ENCODE measurements around the gene CNTNAP5.
A peak's percentile ranks its signal among the peaks of the same experiment; 100 is the strongest.

Gene CNTNAP5

GRCh38 chr2:124025171-124025580 is at the start of gene CNTNAP5:
CNTNAP5 (plus strand) TSS chr2:124025287; CDS start chr2:124025651, 364 bp downstream.
- peak; percentile 73 for DNase-seq
- H3K36me3 ChIP-seq = no peaks in the 10 kb centered on the region
- H3K27ac ChIP-seq = no peak within 1 kb of the TSS
- peaks cover 16% of the 10 kb centered on the region for H3K27me3 ChIP-seq (ENCODE audit: insufficient read depth, low read depth, severe bottlenecking)
- H3K4me3 ChIP-seq (ENCODE audit: low read depth, low read length) = peak within 1 kb of the TSS; percentile 56
- no peaks in the 10 kb centered on the region for H3K9me3 ChIP-seq (ENCODE audit: severe bottlenecking)
- TF ChIP-seq, protein P1, sequence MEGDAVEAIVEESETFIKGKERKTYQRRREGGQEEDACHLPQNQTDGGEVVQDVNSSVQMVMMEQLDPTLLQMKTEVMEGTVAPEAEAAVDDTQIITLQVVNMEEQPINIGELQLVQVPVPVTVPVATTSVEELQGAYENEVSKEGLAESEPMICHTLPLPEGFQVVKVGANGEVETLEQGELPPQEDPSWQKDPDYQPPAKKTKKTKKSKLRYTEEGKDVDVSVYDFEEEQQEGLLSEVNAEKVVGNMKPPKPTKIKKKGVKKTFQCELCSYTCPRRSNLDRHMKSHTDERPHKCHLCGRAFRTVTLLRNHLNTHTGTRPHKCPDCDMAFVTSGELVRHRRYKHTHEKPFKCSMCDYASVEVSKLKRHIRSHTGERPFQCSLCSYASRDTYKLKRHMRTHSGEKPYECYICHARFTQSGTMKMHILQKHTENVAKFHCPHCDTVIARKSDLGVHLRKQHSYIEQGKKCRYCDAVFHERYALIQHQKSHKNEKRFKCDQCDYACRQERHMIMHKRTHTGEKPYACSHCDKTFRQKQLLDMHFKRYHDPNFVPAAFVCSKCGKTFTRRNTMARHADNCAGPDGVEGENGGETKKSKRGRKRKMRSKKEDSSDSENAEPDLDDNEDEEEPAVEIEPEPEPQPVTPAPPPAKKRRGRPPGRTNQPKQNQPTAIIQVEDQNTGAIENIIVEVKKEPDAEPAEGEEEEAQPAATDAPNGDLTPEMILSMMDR (IDR thresholded peaks at IDR 0.05; ENCODE audit: low read depth, low read length) = no peak

GRCh38 chr2:123976054-123976648 is 48.9 kb upstream of the CNTNAP5 start:
- Histone ChIP-seq H3K36me3 (no peaks in the 10 kb centered on the region), H3K4me3 (ENCODE audit: low read depth, low read length) (no peak overlapping the region), H3K9me3 (ENCODE audit: severe bottlenecking) (peaks cover 6% of the 10 kb centered on the region), H3K27me3 (ENCODE audit: insufficient read depth, low read depth, severe bottlenecking) (peaks cover 3% of the 10 kb centered on the region), H3K27ac (no peak overlapping the region)
- no peak for DNase-seq
- TF ChIP-seq, protein P1 (IDR thresholded peaks at IDR 0.05; ENCODE audit: low read depth, low read length) = no peak

- H3K27ac ChIP-seq = no peak overlapping the region
- no peaks in the 10 kb centered on the region for H3K36me3 ChIP-seq
- H3K9me3 ChIP-seq (ENCODE audit: severe bottlenecking) = no peaks in the 10 kb centered on the region
- H3K27me3 ChIP-seq (ENCODE audit: insufficient read depth, low read depth, severe bottlenecking) = peaks cover 2% of the 10 kb centered on the region
- TF ChIP-seq, protein P1 (IDR thresholded peaks at IDR 0.05; ENCODE audit: low read depth, low read length) = peak; percentile 77
- H3K4me3 ChIP-seq (ENCODE audit: low read depth, low read length) = no peak overlapping the region
- peak; percentile 40 for DNase-seq
Observed at GRCh38 chr2:123993728-123994323, 31.3 kb upstream of the CNTNAP5 start.

GRCh38 chr2:123999681-124000080 is 25.4 kb upstream of the CNTNAP5 start:
- Histone ChIP-seq H3K27ac (no peak overlapping the region), H3K9me3 (ENCODE audit: severe bottlenecking) (no peaks in the 10 kb centered on the region), H3K27me3 (ENCODE audit: insufficient read depth, low read depth, severe bottlenecking) (peaks cover 2% of the 10 kb centered on the region), H3K36me3 (no peaks in the 10 kb centered on the region), H3K4me3 (ENCODE audit: low read depth, low read length) (no peak overlapping the region)
- TF ChIP-seq, protein P1 (IDR thresholded peaks at IDR 0.05; ENCODE audit: low read depth, low read length) = no peak
- no peak for DNase-seq

GRCh38 chr2:124001696-124002430 is 23.2 kb upstream of the CNTNAP5 start:
- no peaks in the 10 kb centered on the region for H3K36me3 ChIP-seq
- DNase-seq = no peak
- H3K9me3 ChIP-seq (ENCODE audit: severe bottlenecking) = no peaks in the 10 kb centered on the region
- H3K27ac ChIP-seq = no peak overlapping the region
- TF ChIP-seq, protein P1 (IDR thresholded peaks at IDR 0.05; ENCODE audit: low read depth, low read length) = no peak
- H3K4me3 ChIP-seq (ENCODE audit: low read depth, low read length) = no peak overlapping the region
- H3K27me3 ChIP-seq (ENCODE audit: insufficient read depth, low read depth, severe bottlenecking) = peaks cover 2% of the 10 kb centered on the region
